Neural progenitor cell (in vitro differentiated cells): Measurements from ENCODE around the gene UBR3. TPM values are rescaled to one million over a fixed set of nuclear protein-coding genes. Genes with fewer than 3 reads are reported as not detected.

Experiments used
- DNase-seq: peaks from one replicate; pipeline ENCODE4 v3.0.0-alpha.2; 2016; ENCODE audit warnings: low spot score
- H2AFZ ChIP-seq: fragments of 200-600 bp; sonication (generic); replicated peaks from 2 replicates; pipeline ENCODE4 v1.6.1; 2016; ENCODE audit warnings: antibody characterized with exemption
- H3F3A ChIP-seq: fragments of 200-600 bp; sonication (generic); 2 replicates; pipeline ENCODE4 v1.6.1; 2016; ENCODE audit warnings: antibody characterized with exemption, low read depth
- H3K27ac ChIP-seq: fragments of 200-600 bp; sonication (generic); 2 replicates; pipeline ENCODE4 v1.5.1; 2016; ENCODE audit warnings: mild to moderate bottlenecking
- H3K27me3 ChIP-seq: fragments of 200-600 bp; sonication (generic); 2 replicates; pipeline ENCODE4 v1.6.1; 2016; ENCODE audit warnings: mild to moderate bottlenecking, moderate library complexity
- H3K36me3 ChIP-seq: fragments of 200-600 bp; sonication (generic); 2 replicates; pipeline ENCODE4 v1.5.1; 2016
- H3K4me1 ChIP-seq: fragments of 200-600 bp; sonication (generic); 2 replicates; pipeline ENCODE4 v1.6.1; 2016; ENCODE audit warnings: mixed run types
- H3K4me2 ChIP-seq: fragments of 200-600 bp; sonication (generic); 2 replicates; pipeline ENCODE4 v1.6.1; 2016
- H3K4me3 ChIP-seq: fragments of 200-600 bp; sonication (generic); 2 replicates; pipeline ENCODE4 v1.5.1; 2016
- H3K79me2 ChIP-seq: fragments of 200-600 bp; sonication (generic); 2 replicates; pipeline ENCODE4 v1.6.1; 2016; ENCODE audit warnings: low read depth
- H3K9ac ChIP-seq: fragments of 200-600 bp; sonication (generic); 2 replicates; pipeline ENCODE4 v1.6.1; 2016
- H3K9me3 ChIP-seq: fragments of 200-600 bp; sonication (generic); 2 replicates; pipeline ENCODE4 v1.5.1; 2016; ENCODE audit warnings: low read depth
- H4K20me1 ChIP-seq: fragments of 200-600 bp; sonication (generic); 2 replicates; pipeline ENCODE4 v1.6.1; 2016; ENCODE audit warnings: low read depth
- H3K27ac Mint-ChIP-seq: 3 replicates; pipeline ENCODE4 v1.8.0; 2021; ENCODE audit warnings: mixed read lengths
- H3K27me3 Mint-ChIP-seq: 2 replicates; pipeline ENCODE4 v1.8.0; 2022; ENCODE audit warnings: low read depth, mild to moderate bottlenecking, inconsistent platforms, moderate library complexity, mixed read lengths; ENCODE audit not compliant: insufficient read depth
- H3K36me3 Mint-ChIP-seq: 3 replicates; pipeline ENCODE4 v1.8.0; 2021; ENCODE audit warnings: mixed read lengths
- H3K4me1 Mint-ChIP-seq: 3 replicates; pipeline ENCODE4 v1.8.0; 2021; ENCODE audit warnings: mixed read lengths
- H3K4me3 Mint-ChIP-seq: 3 replicates; pipeline ENCODE4 v1.8.0; 2021; ENCODE audit warnings: mild to moderate bottlenecking, moderate library complexity, mixed read lengths
- H3K9me3 Mint-ChIP-seq: 3 replicates; pipeline ENCODE4 v1.8.0; 2020; ENCODE audit warnings: mixed read lengths
- CTCF ChIP-seq: fragments of 200-600 bp; sonication (generic); IDR thresholded peaks from 2 replicates; pipeline ENCODE4 v1.5.1; 2017; ENCODE audit warnings: antibody characterized with exemption, mild to moderate bottlenecking
- EZH2 ChIP-seq: fragments of 200-600 bp; sonication (generic); IDR thresholded peaks from 2 replicates; pipeline ENCODE4 v1.6.1; 2017; ENCODE audit warnings: antibody characterized with exemption, mild to moderate bottlenecking, moderate library complexity
- EZH2phosphoT487 ChIP-seq: fragments of 200-600 bp; sonication (generic); IDR thresholded peaks from 2 replicates; pipeline ENCODE4 v1.6.1; 2017; ENCODE audit warnings: antibody characterized with exemption
- total RNA-seq: library from RNA; depleted of rRNA; stranded (reverse); fragments of >200 nt; gene quantifications from 2 replicates; pipeline ENCODE4 v1.2.3, GENCODE V29; 2015; ENCODE audit warnings: low replicate concordance

Gene UBR3
- total RNA-seq, 1 donor from 2014 or later, result 31.7 TPM

DNA sequence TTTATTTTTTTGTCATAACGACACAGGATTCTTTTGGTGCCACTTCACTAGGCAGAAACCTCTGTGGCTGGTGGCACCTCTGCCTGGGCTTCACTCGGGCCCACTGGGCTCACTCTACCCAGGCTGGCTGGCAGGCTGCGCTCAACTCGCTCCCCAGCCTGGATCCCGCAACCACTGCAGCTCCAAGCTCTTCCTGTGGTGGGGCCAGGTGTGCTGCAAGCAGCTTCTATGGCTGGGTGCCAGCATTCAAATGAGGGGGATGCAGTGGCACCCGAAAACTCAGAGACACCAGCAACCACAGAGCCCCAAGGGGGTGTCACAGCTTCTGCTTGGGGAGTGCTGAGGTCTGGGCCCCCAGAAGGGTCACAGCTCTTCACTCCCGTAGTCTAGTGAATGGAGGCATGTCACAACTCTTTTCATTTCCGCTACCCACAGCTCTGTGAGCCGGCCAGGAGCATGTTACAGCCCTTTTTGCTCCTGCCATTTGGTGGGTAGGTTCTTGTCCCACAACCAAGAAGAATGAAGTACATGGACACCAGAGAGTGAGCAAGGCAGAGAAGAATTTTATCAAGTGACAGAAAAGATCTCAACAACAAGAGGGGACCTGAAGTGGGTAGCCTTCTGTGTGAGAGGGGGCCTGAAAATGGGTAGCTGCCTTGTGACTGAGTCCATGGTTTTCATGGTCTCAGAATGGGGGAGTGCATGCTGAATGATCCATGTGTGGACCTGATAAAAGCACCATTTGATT, 170.1 kb downstream of the UBR3 start:
- Histone ChIP-seq H3K9me3 (no peaks in the 10 kb centered on the region), H3K27ac (no peak overlapping the region), H3F3A (no peaks in the 10 kb centered on the region), H2AFZ (no peak overlapping the region), H3K4me3 (no peak overlapping the region), H3K4me2 (no peak overlapping the region), H3K9ac (no peak overlapping the region), H3K4me1 (no peaks in the 10 kb centered on the region), H3K36me3 (no peaks in the 10 kb centered on the region), H3K27me3 (no peaks in the 10 kb centered on the region), H3K79me2 (no peaks in the 10 kb centered on the region), H4K20me1 (no peaks in the 10 kb centered on the region)
- Mint-ChIP-seq H3K9me3 (no peaks in the 10 kb centered on the region), H3K36me3 (peaks cover 16% of the 10 kb centered on the region), H3K27ac (no peak overlapping the region), H3K27me3 (no peaks in the 10 kb centered on the region), H3K4me3 (no peak overlapping the region), H3K4me1 (no peaks in the 10 kb centered on the region)
- TF ChIP-seq CTCF (no peak), EZH2 (no peak), EZH2phosphoT487 (no peak)
- DNase-seq, result no peak

GRCh38 chr2:169999054-169999453, 171.8 kb downstream of the UBR3 start:
- H3K27ac ChIP-seq, result no peak overlapping the region
- no peak for DNase-seq
- no peak overlapping the region for H2AFZ ChIP-seq
- H4K20me1 ChIP-seq, result no peaks in the 10 kb centered on the region
- no peaks in the 10 kb centered on the region for H3F3A ChIP-seq
- H3K4me3 ChIP-seq, result no peak overlapping the region
- H3K27me3 ChIP-seq, result no peaks in the 10 kb centered on the region
- no peaks in the 10 kb centered on the region for H3K9me3 Mint-ChIP-seq
- no peaks in the 10 kb centered on the region for H3K36me3 ChIP-seq
- H3K9me3 ChIP-seq, result no peaks in the 10 kb centered on the region
- H3K4me3 Mint-ChIP-seq, result no peak overlapping the region
- H3K4me1 ChIP-seq, result no peaks in the 10 kb centered on the region
- H3K27ac Mint-ChIP-seq, result no peak overlapping the region
- no peaks in the 10 kb centered on the region for H3K27me3 Mint-ChIP-seq
- H3K9ac ChIP-seq, result no peak overlapping the region
- TF ChIP-seq CTCF, result no peak
- TF ChIP-seq EZH2phosphoT487, result no peak
- no peak for TF ChIP-seq EZH2
- H3K36me3 Mint-ChIP-seq, result peaks cover 26% of the 10 kb centered on the region
- no peak overlapping the region for H3K4me2 ChIP-seq
- no peaks in the 10 kb centered on the region for H3K79me2 ChIP-seq
- no peaks in the 10 kb centered on the region for H3K4me1 Mint-ChIP-seq

DNA sequence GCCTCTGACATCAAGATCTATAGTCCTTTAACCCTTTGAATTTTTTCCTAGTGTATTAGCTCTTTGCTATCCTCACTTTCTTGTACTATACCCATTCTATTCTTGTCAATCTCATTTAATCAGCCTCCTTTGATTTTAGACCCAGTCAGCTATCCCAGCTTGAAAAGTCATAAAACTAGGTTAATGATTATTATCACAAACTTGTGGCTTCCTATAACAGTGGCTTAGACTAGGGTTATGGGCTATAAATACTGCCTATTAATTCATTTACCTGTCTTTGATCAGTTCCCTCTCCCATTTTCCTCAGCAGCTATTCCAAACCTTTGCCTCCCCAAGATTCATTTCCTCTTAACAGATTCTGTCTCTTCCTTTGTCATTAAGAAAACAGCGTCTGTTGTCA, 174.8 kb downstream of the UBR3 start:
- no peak overlapping the region for H3K4me3 ChIP-seq
- H3K27me3 Mint-ChIP-seq, result no peaks in the 10 kb centered on the region
- no peaks in the 10 kb centered on the region for H3K79me2 ChIP-seq
- H2AFZ ChIP-seq, result no peak overlapping the region
- peaks cover 15% of the 10 kb centered on the region for H3K4me1 Mint-ChIP-seq
- H3K27ac ChIP-seq, result no peak overlapping the region
- H3F3A ChIP-seq, result no peaks in the 10 kb centered on the region
- H3K4me2 ChIP-seq, result no peak overlapping the region
- no peak overlapping the region for H3K4me3 Mint-ChIP-seq
- no peak overlapping the region for H3K27ac Mint-ChIP-seq
- peaks cover 27% of the 10 kb centered on the region for H3K36me3 Mint-ChIP-seq
- no peaks in the 10 kb centered on the region for H3K9me3 ChIP-seq
- no peaks in the 10 kb centered on the region for H3K27me3 ChIP-seq
- TF ChIP-seq CTCF, result no peak
- no peak for TF ChIP-seq EZH2phosphoT487
- TF ChIP-seq EZH2, result no peak
- no peaks in the 10 kb centered on the region for H3K36me3 ChIP-seq
- no peaks in the 10 kb centered on the region for H3K4me1 ChIP-seq
- no peak overlapping the region for H3K9ac ChIP-seq
- H4K20me1 ChIP-seq, result no peaks in the 10 kb centered on the region
- DNase-seq, result no peak
- no peaks in the 10 kb centered on the region for H3K9me3 Mint-ChIP-seq
